CD8-positive, alpha-beta memory T cell (primary cell): ENCODE data around the gene FNBP1. TPM values are rescaled to one million over a fixed set of nuclear protein-coding genes. Genes with fewer than 3 reads are reported as not detected.
A peak's percentile ranks its signal among the peaks of the same experiment; 100 is the strongest.
"Not testable (repeated sequence)": the region's sequence is repeated elsewhere in the genome, so short reads cannot be mapped to it uniquely, and the experiment has no call there.

Experiments
- CTCF ChIA-PET: fragments of 350-600 bp; sonication (Branson Sonifier 250); formaldehyde crosslinking; loops from one replicate; lab custom pipeline; 2021; ENCODE audit warnings: antibody characterized with exemption; lab: Charles Lee
- POLR2A ChIA-PET: fragments of 350-600 bp; sonication (Branson Sonifier 250); formaldehyde crosslinking; loops from one replicate; lab custom pipeline; 2021; ENCODE audit warnings: antibody characterized with exemption; lab: Charles Lee
- DNase-seq, 5 donors: peaks; one replicate each; pipeline versions ENCODE4 v3.0.0 to v3.0.0-alpha.2; 2020 to 2022; ENCODE audit warnings: mixed read lengths in 1 of 5
- H3K27ac ChIP-seq: one replicate; pipeline ENCODE4 v1.7.0; 2013; ENCODE audit warnings: low read depth, mild to moderate bottlenecking, low read length, moderate library complexity
- H3K27me3 ChIP-seq: 2 replicates; pipeline ENCODE4 v1.7.0; 2013; ENCODE audit warnings: low read length, mild to moderate bottlenecking; ENCODE audit not compliant: insufficient read depth, poor library complexity, severe bottlenecking
- H3K36me3 ChIP-seq: 2 replicates; pipeline ENCODE4 v1.7.0; 2013; ENCODE audit warnings: mild to moderate bottlenecking, low read length, moderate library complexity; ENCODE audit not compliant: insufficient read depth
- H3K4me1 ChIP-seq: 2 replicates; pipeline ENCODE4 v1.7.0; 2013; ENCODE audit warnings: mild to moderate bottlenecking, low read length, moderate library complexity; ENCODE audit not compliant: insufficient read depth
- H3K4me3 ChIP-seq: 2 replicates; pipeline ENCODE4 v1.7.0; 2013; ENCODE audit warnings: mild to moderate bottlenecking, low read length
- H3K9me3 ChIP-seq: 2 replicates; pipeline ENCODE4 v1.7.0; 2013; ENCODE audit warnings: mild to moderate bottlenecking, low read length
- H3K27ac Mint-ChIP-seq, 8 donors: one replicate each; pipeline ENCODE4 v1.8.0; 2020 to 2021; ENCODE audit warnings: mixed read lengths in 8 of 8, mild to moderate bottlenecking in 6 of 8, inconsistent platforms in 3 of 8, moderate library complexity in 3 of 8
- H3K27me3 Mint-ChIP-seq, 2 donors: one replicate each; pipeline ENCODE4 v1.8.0; 2020 to 2021; ENCODE audit warnings: mixed read lengths in 2 of 2, mild to moderate bottlenecking in 1 of 2, moderate library complexity in 1 of 2
- H3K36me3 Mint-ChIP-seq, 3 donors: one replicate each; pipeline ENCODE4 v1.8.0; 2020 to 2021; ENCODE audit warnings: mixed read lengths in 3 of 3, inconsistent platforms in 1 of 3, mild to moderate bottlenecking in 1 of 3
- H3K4me1 Mint-ChIP-seq, 3 donors: one replicate each; pipeline ENCODE4 v1.8.0; 2020 to 2021; ENCODE audit warnings: mixed read lengths in 3 of 3, inconsistent platforms in 1 of 3, mild to moderate bottlenecking in 1 of 3
- H3K4me3 Mint-ChIP-seq, 7 donors: one replicate each; pipeline ENCODE4 v1.8.0; 2020 to 2021; ENCODE audit warnings: mixed read lengths in 7 of 7, mild to moderate bottlenecking in 6 of 7, moderate library complexity in 4 of 7, inconsistent platforms in 2 of 7
- H3K9me3 Mint-ChIP-seq, 5 donors: one replicate each; pipeline ENCODE4 v1.8.0; 2020 to 2022; ENCODE audit warnings: mixed read lengths in 5 of 5, mild to moderate bottlenecking in 3 of 5, moderate library complexity in 2 of 5, inconsistent platforms in 1 of 5
- polyA plus RNA-seq: library from polyadenylated mRNA; unstranded; fragments of 300-500 nt; fragmentation: Illumina TruSeq; gene quantifications from one replicate; pipeline ENCODE4 v1.2.3, GENCODE V29; 2021
- total RNA-seq, 2 experiments: library from RNA; stranded (reverse); gene quantifications; one replicate each; pipeline ENCODE4 v1.2.3, GENCODE V29; 2021

FNBP1 gene
- total and polyA plus RNA-seq, 3 experiments from 2014 or later, result 176 to 230 (median 226) TPM

- H3K4me1 ChIP-seq, result peaks cover 41% of the 10 kb centered on the region
- peaks cover 76 to 89% (median 89%) of the 10 kb centered on the region in 3 donors for H3K4me1 Mint-ChIP-seq
- ChIA-PET POLR2A (no interaction called here), CTCF (no interaction called here)
- no peak overlapping the region for H3K27ac ChIP-seq
- peaks cover 0 to 4% (median 0%) of the 10 kb centered on the region in 5 donors for H3K9me3 Mint-ChIP-seq
- no peaks in the 10 kb centered on the region for H3K36me3 ChIP-seq
- no peak for DNase-seq
- H3K4me3 Mint-ChIP-seq, result peak overlapping the region in 5 of 7 donors; percentile 22 to 53 (median 43)
- no peaks in the 10 kb centered on the region for H3K27me3 ChIP-seq
- peak overlapping the region; percentile 75 to 93 (median 78) for H3K27ac Mint-ChIP-seq
- H3K36me3 Mint-ChIP-seq, result peaks cover 11 to 50% (median 12%) of the 10 kb centered on the region in 3 donors
- peaks cover 0 to 1% of the 10 kb centered on the region in 2 donors for H3K27me3 Mint-ChIP-seq
- H3K4me3 ChIP-seq, result no peak overlapping the region
- no peaks in the 10 kb centered on the region for H3K9me3 ChIP-seq
Measured at GRCh38 chr9:130020618-130021017, 22.4 kb downstream of the FNBP1 start.

GRCh38 chr9:130018265-130018664, 24.7 kb downstream of the FNBP1 start:
- ChIA-PET CTCF (interaction anchor here (0.7 to 2.3 kb wide), 2 partner anchors 20 to 87 kb away, joined by 3 to 12 read pairs; no protein-coding TSS in a partner anchor), POLR2A (interaction anchor here (0.6 kb wide), 1 partner anchor 108 kb away, joined by 3 read pairs; no protein-coding TSS in a partner anchor)
- peaks cover 33% of the 10 kb centered on the region for H3K4me1 ChIP-seq
- H3K27ac ChIP-seq, result no peak overlapping the region
- H3K36me3 Mint-ChIP-seq, result peaks cover 11 to 48% (median 12%) of the 10 kb centered on the region in 3 donors
- H3K27me3 ChIP-seq, result no peaks in the 10 kb centered on the region
- peaks cover 70 to 86% (median 84%) of the 10 kb centered on the region in 3 donors for H3K4me1 Mint-ChIP-seq
- H3K9me3 Mint-ChIP-seq, result peaks cover 0 to 4% (median 0%) of the 10 kb centered on the region in 5 donors
- no peak overlapping the region for H3K4me3 ChIP-seq
- peak overlapping the region in 7 of 8 donors; percentile 17 to 93 (median 60) for H3K27ac Mint-ChIP-seq
- no peak for DNase-seq
- H3K9me3 ChIP-seq, result no peaks in the 10 kb centered on the region
- no peaks in the 10 kb centered on the region for H3K27me3 Mint-ChIP-seq
- no peaks in the 10 kb centered on the region for H3K36me3 ChIP-seq
- H3K4me3 Mint-ChIP-seq, result no peak overlapping the region

GRCh38 chr9:130017510-130017909, 25.5 kb downstream of the FNBP1 start:
- H3K9me3 Mint-ChIP-seq, H3K9me3 ChIP-seq, H3K27me3 Mint-ChIP-seq, H3K4me3 ChIP-seq, H3K27ac ChIP-seq, DNase-seq, H3K36me3 ChIP-seq, H3K27me3 ChIP-seq: not testable (repeated sequence)
- H3K4me1 Mint-ChIP-seq, result peaks cover 69 to 86% (median 84%) of the 10 kb centered on the region in 3 donors
- H3K4me1 ChIP-seq, result peaks cover 25% of the 10 kb centered on the region
- peaks cover 11 to 44% (median 12%) of the 10 kb centered on the region in 3 donors for H3K36me3 Mint-ChIP-seq
- H3K27ac Mint-ChIP-seq, result peak overlapping the region in 7 of 8 donors; percentile 81 to 94 (median 92)
- ChIA-PET POLR2A (interaction anchor here (0.6 kb wide), 1 partner anchor 51 kb away, joined by 3 read pairs; no protein-coding TSS in a partner anchor), CTCF (interaction anchor here (0.7 to 2.3 kb wide), 2 partner anchors 21 to 88 kb away, joined by 3 to 12 read pairs; no protein-coding TSS in a partner anchor)
- H3K4me3 Mint-ChIP-seq, result peak overlapping the region in 1 of 7 donors; percentile 27

GRCh38 chr9:130017076-130017475, 25.9 kb downstream of the FNBP1 start:
- no peaks in the 10 kb centered on the region for H3K36me3 ChIP-seq
- H3K4me1 ChIP-seq, result peaks cover 24% of the 10 kb centered on the region
- no peak overlapping the region for H3K27ac ChIP-seq
- H3K36me3 Mint-ChIP-seq, result peaks cover 11 to 43% (median 12%) of the 10 kb centered on the region in 3 donors
- H3K27me3 Mint-ChIP-seq, result no peaks in the 10 kb centered on the region
- H3K27me3 ChIP-seq, result no peaks in the 10 kb centered on the region
- peak overlapping the region in 5 of 7 donors; percentile 7 to 44 (median 41) for H3K4me3 Mint-ChIP-seq
- CTCF ChIA-PET, result interaction anchor here (1.1 to 2.3 kb wide), 2 partner anchors 21 to 126 kb away, joined by 3 to 12 read pairs; no protein-coding TSS in a partner anchor
- POLR2A ChIA-PET, result no interaction called here
- peaks cover 69 to 86% (median 83%) of the 10 kb centered on the region in 3 donors for H3K4me1 Mint-ChIP-seq
- no peak for DNase-seq
- peaks cover 0 to 4% (median 0%) of the 10 kb centered on the region in 5 donors for H3K9me3 Mint-ChIP-seq
- no peaks in the 10 kb centered on the region for H3K9me3 ChIP-seq
- H3K27ac Mint-ChIP-seq, result peak overlapping the region; percentile 81 to 95 (median 92)
- H3K4me3 ChIP-seq, result no peak overlapping the region

GRCh38 chr9:130015353-130016019, 27.5 kb downstream of the FNBP1 start:
- ChIA-PET CTCF (no interaction called here), POLR2A (no interaction called here)
- Mint-ChIP-seq H3K27me3 (no peaks in the 10 kb centered on the region), H3K9me3 (peaks cover 0 to 4% (median 0%) of the 10 kb centered on the region in 5 donors), H3K27ac (peak overlapping the region in 6 of 8 donors; percentile 22 to 51 (median 44)), H3K36me3 (peaks cover 11 to 39% (median 15%) of the 10 kb centered on the region in 3 donors), H3K4me1 (peaks cover 66 to 86% (median 83%) of the 10 kb centered on the region in 3 donors), H3K4me3 (no peak overlapping the region)
- Histone ChIP-seq H3K9me3 (no peaks in the 10 kb centered on the region), H3K27ac (no peak overlapping the region), H3K36me3 (no peaks in the 10 kb centered on the region), H3K4me3 (no peak overlapping the region), H3K27me3 (no peaks in the 10 kb centered on the region), H3K4me1 (peaks cover 23% of the 10 kb centered on the region)
- DNase-seq, result no peak

GRCh38 chr9:130013326-130013725, 29.7 kb downstream of the FNBP1 start:
- Mint-ChIP-seq H3K4me1 (peaks cover 71 to 89% (median 83%) of the 10 kb centered on the region in 3 donors), H3K36me3 (peaks cover 11 to 31% (median 13%) of the 10 kb centered on the region in 3 donors), H3K27ac (peak overlapping the region in 7 of 8 donors; percentile 70 to 97 (median 83)), H3K4me3 (peak overlapping the region in 2 of 7 donors; percentile 0 to 27), H3K27me3 (no peaks in the 10 kb centered on the region), H3K9me3 (peaks cover 0 to 4% (median 0%) of the 10 kb centered on the region in 5 donors)
- Histone ChIP-seq H3K27ac (no peak overlapping the region), H3K4me3 (no peak overlapping the region), H3K4me1 (peaks cover 37% of the 10 kb centered on the region), H3K9me3 (no peaks in the 10 kb centered on the region), H3K36me3 (no peaks in the 10 kb centered on the region), H3K27me3 (no peaks in the 10 kb centered on the region)
- DNase-seq, result no peak
- CTCF ChIA-PET, result interaction anchor here (0.7 kb wide), 1 partner anchor 17 kb away, joined by 3 read pairs; no protein-coding TSS in a partner anchor
- POLR2A ChIA-PET, result interaction anchor here (0.5 to 1.0 kb wide), 2 partner anchors 21 to 26 kb away, joined by 3 to 4 read pairs; no protein-coding TSS in a partner anchor

GRCh38 chr9:130010151-130010988, 32.6 kb downstream of the FNBP1 start:
- peaks cover 0 to 26% (median 3%) of the 10 kb centered on the region in 3 donors for H3K36me3 Mint-ChIP-seq
- Histone ChIP-seq H3K9me3 (no peaks in the 10 kb centered on the region), H3K4me1 (peaks cover 63% of the 10 kb centered on the region), H3K27ac (peak overlapping the region; percentile 48), H3K4me3 (no peak overlapping the region), H3K36me3 (no peaks in the 10 kb centered on the region), H3K27me3 (no peaks in the 10 kb centered on the region)
- peaks cover 73 to 92% (median 92%) of the 10 kb centered on the region in 3 donors for H3K4me1 Mint-ChIP-seq
- H3K27me3 Mint-ChIP-seq, result no peaks in the 10 kb centered on the region
- no peaks in the 10 kb centered on the region for H3K9me3 Mint-ChIP-seq
- DNase-seq, result peak; percentile 28 to 70 (median 55)
- H3K27ac Mint-ChIP-seq, result peak overlapping the region; percentile 92 to 99 (median 96)
- CTCF ChIA-PET, result interaction anchor here (0.6 kb wide), 1 partner anchor 46 kb away, joined by 3 read pairs; no protein-coding TSS in a partner anchor
- peak overlapping the region; percentile 11 to 56 (median 29) for H3K4me3 Mint-ChIP-seq
- POLR2A ChIA-PET, result interaction anchor here (0.7 to 1.2 kb wide), 5 partner anchors 28 to 93 kb away, joined by 3 to 7 read pairs (median 3); partner anchors contain the start of gene FNBP1
